ENCODE measurements around the gene TLK2.

TLK2 gene

GRCh38 chr17:62628831-62629555 lies 150.4 kb downstream of the TLK2 start:
- DNase-seq (ENCODE audit: low read depth), result no peak

DNA sequence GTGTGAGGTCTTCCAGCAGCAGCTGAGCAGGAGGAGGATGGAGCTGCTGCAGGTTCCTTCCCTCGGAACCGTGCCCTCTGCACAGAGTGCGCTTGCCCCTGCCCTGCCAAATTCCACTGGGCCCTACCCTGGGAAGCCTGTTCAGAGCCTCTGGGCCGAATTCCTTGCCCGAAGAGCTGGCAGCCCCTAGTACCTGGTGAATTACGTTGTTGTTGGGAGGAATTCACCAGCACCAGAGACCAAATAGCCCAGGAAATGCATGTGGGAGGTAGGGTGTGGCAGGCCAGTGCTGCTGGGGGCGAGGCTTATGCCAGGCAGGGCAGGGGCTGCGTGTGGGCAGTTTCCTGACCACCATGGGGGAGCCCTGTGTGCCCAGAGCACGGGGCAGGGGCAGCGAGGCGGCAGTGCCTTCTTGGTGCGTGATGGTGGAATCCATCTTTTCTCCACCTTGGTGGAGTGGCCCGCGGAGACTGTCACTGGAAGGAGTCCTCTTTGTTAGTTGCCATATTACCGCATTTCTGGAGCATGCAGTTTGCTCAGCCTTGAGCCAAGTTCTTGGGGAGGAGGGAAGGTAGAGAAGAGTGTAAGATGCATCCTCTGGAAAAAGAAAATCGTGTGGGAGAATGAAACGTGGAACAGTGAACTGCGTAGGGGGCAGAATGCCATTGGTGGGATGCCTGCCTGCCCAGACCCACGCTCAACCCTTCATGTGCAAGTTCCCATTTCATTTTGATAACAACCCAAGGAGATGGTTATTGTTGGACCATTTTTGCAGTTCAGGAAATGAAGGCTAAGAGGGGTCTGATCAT lies 151.1 kb downstream of the TLK2 start:
- no peak for DNase-seq (ENCODE audit: low read depth)

DNA sequence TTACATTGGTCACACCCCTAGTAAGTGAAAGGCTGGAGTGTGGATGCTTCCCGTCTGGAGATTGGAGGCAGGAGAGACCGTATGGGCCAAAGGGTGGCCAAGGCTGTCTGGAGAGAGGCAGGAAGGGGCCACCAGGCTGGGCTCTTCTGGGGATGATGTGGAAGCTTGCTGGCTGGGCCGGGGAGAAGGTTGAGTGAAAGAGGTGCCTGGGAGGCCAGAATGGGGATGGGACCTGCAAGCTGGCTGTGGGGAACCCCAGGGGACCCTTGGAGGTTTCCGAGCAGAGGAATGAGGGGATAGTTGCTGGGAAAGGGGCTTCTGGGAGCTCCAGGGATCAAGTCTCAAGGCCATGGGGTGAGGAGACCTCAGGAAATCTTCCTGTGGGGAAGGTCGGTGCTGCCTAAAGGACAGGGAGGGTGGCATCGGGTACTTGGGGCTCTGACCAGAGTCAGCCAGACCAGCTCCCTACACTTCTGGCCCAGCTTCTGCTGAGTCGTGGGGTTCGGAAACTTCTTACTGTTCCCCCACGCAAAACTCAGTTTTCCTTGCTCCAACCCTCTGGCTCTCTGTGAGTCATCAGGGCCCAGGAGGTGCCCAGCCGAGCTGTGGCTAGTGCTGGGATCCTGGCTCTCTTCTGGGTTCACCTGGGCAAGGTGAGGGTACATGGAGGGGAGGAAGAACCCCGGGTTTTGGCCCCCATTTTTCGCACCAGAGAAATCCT lies 151.9 kb downstream of the TLK2 start:
- DNase-seq (ENCODE audit: low read depth), result no peak

DNA sequence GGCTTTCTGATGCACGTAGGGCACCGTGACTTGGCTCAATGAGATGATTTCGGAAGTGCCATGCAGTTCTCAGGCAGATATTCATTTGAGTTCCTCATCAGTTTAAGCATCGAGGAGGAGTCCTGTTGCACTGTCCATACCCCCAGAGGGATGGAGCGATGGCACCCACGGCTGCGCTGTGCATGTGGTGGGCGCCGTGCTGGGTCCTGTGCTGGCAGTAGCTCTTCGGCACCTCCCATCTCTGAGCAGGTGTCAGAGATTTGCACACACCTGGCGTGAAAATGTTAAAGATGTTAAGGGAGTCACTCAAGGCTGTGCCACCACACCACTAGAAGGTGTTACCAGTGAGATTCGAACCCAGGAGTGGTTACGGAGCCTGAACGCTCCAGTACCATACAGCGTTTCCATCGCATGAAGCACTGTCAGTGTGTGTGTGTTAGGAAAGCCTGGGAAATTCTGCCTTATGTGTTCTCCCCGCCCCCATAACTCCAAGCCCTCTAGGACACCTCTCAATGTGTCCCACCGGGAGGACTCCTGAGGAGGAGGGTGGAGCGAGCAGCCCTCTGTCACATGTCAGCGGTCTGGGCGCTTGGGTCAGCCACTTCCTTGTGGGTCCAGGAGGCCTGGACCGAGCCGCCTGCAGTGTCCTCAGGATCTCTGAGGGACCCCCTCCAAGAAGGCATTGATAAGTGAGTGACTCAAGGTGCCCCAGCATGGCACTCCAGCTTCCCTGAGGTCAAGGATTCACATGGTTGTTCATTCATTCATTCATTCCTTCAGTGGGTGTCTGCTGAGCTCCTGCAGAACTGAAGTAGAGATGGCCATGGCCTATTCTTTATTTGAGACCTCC lies 152.7 kb downstream of the TLK2 start:
- DNase-seq (ENCODE audit: low read depth), result no peak

DNA sequence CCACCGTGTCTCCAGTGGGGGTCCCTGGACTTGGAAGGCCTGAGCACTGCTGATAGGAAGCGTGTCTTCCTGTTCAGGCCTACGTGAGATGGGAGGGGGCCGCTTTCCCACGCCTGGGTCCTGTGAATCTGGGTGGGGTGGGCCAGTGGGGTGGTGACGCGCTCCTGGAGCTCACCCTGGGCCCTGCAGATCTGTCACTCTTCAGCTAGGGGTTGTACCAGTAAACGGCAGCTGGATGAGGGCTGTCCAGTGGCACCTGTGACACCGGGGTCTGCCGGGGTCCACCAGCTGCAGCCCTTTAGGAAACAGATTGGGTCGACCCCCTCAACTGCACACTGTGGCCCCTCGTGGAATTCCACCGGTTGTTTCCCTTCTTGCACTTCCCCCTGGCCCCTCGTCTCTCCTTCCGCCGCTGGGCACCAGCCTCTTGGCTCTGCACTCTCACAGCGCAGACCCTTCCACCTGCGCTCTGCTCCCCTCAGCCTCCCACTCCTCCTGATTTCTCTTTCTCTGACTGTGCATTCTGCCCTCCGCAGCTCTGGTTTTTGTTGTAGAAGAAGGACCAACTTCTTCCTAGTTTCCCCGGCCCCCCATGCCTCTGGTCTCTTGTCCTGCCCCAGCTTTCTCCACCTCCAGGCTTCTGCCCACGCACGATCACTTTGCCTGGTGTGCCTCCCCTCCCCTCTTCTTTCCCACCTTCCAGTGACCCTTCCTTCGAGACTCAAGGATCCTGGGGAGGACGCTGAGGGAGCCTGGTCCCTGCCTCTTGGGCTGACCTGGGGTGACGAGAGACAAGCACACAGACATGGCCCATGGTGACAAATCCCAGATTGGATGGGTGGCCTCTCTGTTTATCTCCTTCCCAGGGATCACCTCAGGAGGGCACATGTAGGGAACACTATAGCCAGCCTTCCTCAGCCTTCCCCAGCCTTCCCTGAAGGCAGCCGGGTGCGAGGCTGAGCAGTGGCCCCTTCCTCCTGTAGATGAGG lies 153.6 kb downstream of the TLK2 start:
- no peak for DNase-seq (ENCODE audit: low read depth)

DNA sequence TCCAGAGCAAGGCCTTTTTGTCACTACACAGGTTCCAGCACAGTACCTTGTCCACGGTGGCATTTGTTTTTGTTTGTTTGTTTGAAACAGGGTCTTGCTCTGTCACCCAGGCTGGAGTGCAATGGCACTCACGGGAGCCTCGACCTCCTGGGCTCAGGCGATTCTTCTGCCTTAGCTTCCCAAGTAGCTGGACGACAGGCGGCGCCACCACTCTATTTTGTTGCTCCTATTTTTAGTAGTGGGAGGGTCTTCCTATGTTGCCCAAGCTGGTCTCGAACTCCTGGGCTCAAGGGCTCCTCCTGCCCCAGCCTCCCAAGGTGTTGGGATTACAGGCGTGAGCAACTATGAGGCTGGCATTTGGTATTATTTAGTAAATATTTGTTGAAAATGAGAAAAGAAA lies 159.2 kb downstream of the TLK2 start:
- no peak for DNase-seq (ENCODE audit: low read depth)

DNA sequence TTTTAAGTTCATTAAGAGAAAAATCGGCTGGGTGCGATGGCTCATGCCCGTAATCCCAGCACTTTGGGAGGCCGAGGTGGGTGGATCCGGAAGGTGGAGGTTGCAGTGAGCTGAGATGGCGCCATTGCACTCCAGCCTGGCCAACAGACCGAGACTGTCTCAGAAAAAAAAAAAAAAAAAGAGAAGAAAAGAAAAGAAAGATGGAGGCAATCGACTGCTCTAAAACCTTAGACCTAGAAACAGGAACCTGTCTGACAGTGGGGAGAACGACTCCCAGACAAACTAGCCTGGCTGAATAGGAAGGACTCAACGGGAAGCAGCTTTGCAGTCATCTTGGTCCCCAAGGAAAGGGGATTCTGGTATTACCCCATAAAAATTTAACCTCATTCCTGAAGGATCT lies 162.5 kb downstream of the TLK2 start:
- no peak for DNase-seq (ENCODE audit: low read depth)

DNA sequence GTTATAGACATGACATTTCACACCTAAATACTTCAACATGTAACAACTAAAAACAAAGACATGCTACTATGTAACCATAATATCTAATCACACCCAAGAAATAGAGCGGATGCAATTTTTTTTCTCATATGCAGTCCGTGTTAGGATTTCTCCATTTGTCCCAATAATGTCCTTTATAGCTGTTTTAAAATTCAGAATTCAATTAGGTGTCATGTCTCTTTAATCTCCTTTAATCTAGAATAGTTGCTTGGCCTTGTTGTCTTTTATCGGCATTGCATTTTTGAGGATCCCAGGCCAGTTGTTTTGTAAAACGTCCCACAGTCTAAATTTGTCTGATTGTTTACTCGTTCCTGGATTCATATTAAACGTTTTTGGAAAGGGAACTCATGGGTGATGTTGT lies 163.3 kb downstream of the TLK2 start:
- DNase-seq (ENCODE audit: low read depth), result no peak

DNA sequence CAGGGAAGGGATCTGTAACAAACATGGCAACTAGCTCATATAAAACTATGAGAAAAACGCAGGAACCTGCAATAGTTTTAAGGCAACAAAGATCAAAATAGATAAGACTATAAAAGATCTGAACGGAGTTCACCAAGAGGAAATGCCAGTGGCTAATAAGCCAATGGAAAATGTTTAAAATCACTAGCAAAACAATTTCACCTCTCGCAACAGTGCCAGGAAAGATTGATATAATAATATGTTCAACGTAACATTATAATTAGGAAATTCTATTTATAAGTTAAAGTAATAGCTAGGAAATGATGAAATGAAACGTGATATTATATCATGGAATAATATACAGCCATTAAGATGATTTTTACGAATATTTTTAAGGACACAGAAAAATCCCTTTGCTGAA lies 164.9 kb downstream of the TLK2 start:
- no peak for DNase-seq (ENCODE audit: low read depth)

- DNase-seq (ENCODE audit: low read depth), result no peak
These were observed 166.0 kb downstream of the TLK2 start for GRCh38 chr17:62644487-62645173.

DNA sequence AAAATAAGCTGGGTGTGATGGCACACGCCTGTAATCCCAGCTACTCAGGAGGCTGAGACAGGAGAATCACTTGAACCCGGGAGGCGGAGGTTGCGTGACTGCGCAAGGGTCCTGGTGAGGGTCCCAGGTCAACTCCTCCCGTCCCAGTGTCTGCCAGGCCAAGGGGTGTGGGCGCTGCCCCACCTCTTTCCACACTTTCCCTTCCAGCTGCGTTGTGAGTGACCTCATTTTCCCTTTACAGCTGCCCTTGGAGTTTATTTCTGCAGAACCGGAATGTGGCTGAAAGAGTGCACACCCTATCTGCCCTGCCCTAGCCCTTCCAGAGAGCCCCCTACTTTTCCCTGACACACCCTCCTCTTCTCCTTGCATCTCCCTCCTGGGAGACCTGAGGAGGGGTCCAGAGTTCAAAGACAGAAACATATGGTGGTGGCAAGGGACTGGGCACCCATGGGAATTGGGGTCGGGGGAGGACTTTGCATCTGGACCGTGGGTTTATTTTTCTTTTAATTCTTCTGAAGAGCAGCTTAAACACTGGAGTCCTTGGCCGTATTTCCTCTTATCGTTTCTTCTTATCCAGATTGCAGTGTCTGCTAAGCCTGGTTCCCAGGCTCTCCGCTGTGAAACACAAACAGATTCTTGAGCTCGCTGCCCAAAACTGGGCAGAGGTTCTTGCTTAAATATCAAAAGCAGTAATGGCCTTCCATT lies 169.8 kb downstream of the TLK2 start:
- DNase-seq (ENCODE audit: low read depth), result no peak

- no peak for DNase-seq (ENCODE audit: low read depth)
These were observed 170.3 kb downstream of the TLK2 start for GRCh38 chr17:62648956-62649294.

GRCh38 chr17:62649570-62649969 lies 170.9 kb downstream of the TLK2 start:
- no peak for DNase-seq (ENCODE audit: low read depth)

GRCh38 chr17:62650587-62650986 lies 172.0 kb downstream of the TLK2 start:
- no peak for DNase-seq (ENCODE audit: low read depth)

DNA sequence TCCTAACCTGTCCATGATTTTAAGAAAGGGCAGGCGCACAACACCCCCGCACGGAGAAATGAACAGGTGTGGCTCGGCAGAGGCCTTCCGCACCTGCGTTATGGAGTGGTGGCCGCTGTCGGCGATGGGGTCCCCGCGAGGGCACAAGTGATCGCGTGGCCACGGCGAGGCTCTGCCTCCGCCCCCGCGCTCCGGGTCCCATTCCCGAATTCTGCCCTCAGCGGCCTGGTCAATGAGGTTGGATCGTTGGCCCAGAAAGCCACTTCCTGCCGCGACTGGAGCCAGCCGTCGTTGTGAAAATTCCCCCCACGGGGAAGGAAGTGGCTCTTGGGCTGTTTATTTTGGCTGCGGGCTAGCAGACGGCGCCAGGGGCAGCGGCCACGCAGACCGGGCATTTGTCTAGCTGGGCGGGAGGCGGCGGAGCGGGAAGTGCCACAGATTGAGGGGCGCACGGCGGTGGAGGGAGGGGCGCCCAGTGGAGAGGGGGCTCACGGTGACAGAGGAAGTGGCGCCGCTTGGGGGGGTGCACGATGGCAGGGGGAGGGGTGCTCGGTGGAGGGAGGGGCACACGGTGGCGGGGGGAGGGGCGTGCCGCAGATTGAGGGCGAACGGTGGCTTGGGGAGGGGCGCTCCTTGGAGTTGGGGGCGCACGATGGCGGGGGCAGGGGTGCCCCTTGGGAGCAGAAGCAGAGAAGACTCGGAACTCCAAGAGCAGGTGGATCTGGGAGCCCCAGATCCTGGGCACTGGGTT lies 173.8 kb downstream of the TLK2 start:
- DNase-seq (ENCODE audit: low read depth), result peak; percentile 18

DNA sequence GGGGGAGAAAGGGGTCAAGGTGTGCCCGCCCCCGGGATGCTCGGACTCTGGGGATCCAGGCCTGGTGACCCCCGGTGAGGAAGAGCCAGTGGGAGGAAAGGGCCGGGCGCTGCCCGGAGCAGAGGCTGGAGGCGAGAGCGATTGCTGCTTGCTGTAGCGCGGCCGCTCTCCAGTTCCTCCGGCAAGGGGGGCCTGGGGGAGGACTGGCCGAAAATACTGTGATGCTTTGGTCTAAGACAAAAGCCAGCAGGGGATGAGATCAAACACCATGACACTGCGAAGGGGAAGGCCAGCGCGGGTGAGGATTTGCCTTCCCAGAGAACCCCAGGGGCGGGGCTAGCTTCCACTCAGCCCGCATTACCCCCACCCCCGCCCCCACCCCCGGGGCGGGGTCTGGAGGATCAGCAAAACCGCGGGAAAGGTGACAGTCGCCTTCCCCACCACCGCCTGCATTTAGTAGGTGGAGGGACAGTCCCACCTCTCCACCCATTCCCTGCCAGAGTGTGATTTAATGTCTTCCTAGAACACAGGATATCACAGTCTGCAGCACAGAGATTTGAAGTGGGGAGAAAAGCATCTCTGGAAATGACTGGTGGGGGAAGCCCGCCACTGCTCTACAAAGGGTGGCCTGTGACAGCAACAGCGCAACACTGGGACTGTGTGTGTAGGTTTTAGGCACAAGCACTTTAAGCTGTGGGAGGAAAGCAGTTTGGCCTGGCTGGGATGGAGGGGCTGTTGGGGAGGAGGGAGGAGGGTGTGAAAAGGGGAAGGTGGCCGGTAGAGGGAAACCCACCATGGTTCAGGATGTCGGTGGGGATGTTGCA lies 174.6 kb downstream of the TLK2 start:
- DNase-seq (ENCODE audit: low read depth), result peak; percentile 92

GRCh38 chr17:62653826-62654761 lies 175.5 kb downstream of the TLK2 start:
- DNase-seq (ENCODE audit: low read depth), result no peak

Measured in activated T-cell treated with anti-CD3 and anti-CD28 coated beads for 48 hours (primary cell).